GM21360 (cell line): Measurements from ENCODE around the gene ROBO1.

Experiments used
- ATAC-seq: cut with Tn5 transposase; IDR thresholded peaks from one replicate; pipeline ENCODE4 v1.9.1; 2021; ENCODE audit warnings: mild to moderate bottlenecking, moderate library complexity; ENCODE audit not compliant: unreplicated experiment

ROBO1 gene

GRCh38 chr3:78860567-78860966 lies 907.2 kb downstream of the ROBO1 start:
- no peak for ATAC-seq

GRCh38 chr3:78858910-78859309 lies 908.9 kb downstream of the ROBO1 start:
- no peak for ATAC-seq

- ATAC-seq = no peak
Observed at GRCh38 chr3:78858174-78858573, 909.6 kb downstream of the ROBO1 start.

GRCh38 chr3:78857494-78858111 lies 910.2 kb downstream of the ROBO1 start:
- no peak for ATAC-seq

DNA sequence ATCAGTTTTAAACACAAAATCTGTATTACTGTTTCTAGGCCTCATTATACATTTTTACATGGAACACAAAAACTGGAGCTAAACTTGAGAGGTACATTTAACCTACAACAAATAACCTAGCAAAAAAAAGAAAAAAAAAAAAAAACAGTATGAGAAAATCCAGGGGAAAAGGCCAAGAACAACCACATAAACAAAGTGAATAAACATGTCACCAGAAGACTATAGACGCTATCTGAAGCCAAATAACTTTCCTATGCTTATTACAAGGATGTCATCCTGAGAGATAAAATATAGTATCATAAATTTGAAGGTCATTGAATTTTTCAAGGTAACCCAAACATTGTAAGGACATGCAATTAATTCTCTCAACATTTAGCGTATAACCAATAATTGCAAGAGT lies 911.6 kb downstream of the ROBO1 start:
- no peak for ATAC-seq

DNA sequence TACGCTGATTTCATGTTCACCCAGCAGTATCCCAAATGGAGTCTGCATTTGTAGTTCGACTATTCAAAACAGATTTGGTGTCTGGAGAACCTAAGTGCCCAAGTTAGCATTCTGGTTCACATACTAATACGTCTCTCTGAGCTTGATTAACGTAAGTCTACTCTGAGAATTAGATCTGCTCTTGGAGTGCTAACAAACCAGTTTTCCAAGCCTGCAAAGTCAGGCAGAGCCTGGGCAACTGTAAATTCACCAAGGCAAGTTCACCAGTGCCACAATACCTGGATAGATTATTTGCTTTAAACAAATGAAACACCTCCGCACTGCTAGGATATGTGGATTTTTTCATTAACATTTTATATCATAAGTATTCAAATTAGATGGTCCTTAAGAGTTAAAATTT lies 912.6 kb downstream of the ROBO1 start:
- no peak for ATAC-seq

- no peak for ATAC-seq
Observed at GRCh38 chr3:78848392-78849288, 919.2 kb downstream of the ROBO1 start.

DNA sequence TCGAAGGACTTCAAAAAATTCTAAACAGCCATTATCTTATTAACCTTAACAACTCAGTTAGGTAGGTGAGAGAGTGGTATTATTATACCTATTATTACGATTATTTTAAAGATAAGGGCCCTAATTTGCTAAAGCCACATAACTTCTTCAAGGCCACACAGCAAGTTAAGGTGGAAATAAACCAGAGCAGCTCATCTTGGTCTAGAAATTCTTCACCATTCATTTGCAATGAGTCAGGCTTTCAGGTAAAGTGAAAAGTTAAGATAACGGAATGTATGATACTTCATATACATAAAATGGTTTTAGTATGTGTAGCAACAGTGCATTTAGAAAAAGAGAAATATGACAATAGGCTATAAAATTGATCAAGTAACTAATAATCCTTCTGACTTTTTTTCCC lies 920.2 kb downstream of the ROBO1 start:
- no peak for ATAC-seq

- ATAC-seq = no peak
Observed at GRCh38 chr3:78847203-78847602, 920.6 kb downstream of the ROBO1 start.

- ATAC-seq = no peak
Observed at GRCh38 chr3:78846718-78847117, 921.1 kb downstream of the ROBO1 start.

DNA sequence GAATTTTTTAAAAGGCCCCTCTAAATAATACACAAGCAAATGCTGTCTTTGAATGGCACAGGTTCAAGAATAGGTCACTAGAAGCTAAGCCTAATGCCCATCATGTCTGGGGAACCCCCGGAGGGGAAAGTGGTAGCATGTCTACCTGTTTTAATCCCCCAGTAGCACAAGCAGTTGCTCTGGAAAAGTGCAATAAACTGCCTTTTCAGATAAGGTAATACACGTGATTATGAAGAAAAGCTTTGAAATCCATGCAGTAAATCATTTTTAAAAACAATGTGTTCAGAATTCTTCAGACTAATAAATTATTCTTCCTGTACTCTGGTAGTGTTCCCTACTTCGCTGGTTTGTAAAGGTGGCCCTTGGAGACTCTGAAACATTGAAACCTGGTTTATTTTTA lies 922.2 kb downstream of the ROBO1 start:
- ATAC-seq = no peak

GRCh38 chr3:78844307-78844706 lies 923.5 kb downstream of the ROBO1 start:
- no peak for ATAC-seq

DNA sequence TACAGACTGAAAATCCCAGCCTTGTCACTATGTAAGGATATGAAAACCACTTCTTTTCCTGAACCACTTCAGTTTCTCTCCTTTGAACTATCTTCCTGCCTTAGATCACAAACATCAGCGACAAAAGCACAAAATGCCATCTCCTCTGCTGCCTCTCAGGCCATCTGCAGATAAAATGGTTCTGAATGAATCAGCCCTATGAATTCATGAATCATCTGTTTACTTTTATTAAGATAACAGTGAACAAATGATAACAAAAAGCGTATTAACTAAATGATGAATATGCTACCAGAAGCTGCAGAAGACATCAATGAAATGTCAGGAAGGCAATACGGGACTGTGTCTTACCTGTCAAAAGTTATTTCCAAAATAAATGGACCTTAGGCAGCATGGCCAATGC lies 928.1 kb downstream of the ROBO1 start:
- no peak for ATAC-seq

DNA sequence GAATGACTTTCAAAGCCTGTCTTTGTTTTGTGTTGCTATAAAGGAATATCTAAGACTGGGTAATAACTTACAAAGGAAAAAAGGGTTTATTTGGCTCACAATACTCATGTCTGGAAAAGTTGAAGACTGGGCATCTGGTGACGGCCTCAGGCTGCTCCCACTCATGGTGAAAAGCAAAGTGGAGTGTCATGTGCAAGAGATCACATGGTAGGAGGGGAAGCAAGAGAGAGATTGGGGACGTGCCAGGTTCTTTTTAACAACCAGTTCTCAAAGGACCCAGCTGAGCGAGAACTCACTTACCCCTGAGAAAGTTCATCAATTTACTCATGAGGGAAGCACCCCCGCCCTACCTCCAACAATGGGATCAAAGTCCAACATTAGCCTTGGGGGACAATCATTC lies 929.4 kb downstream of the ROBO1 start:
- ATAC-seq = no peak

GRCh38 chr3:78834910-78835309 lies 932.9 kb downstream of the ROBO1 start:
- ATAC-seq = no peak

- no peak for ATAC-seq
Observed at GRCh38 chr3:78832785-78833204, 935.0 kb downstream of the ROBO1 start.

- no peak for ATAC-seq
Observed at GRCh38 chr3:78831446-78831972, 936.3 kb downstream of the ROBO1 start.

GRCh38 chr3:78830470-78830869 lies 937.3 kb downstream of the ROBO1 start:
- no peak for ATAC-seq

- no peak for ATAC-seq
Observed at GRCh38 chr3:78827618-78828017, 940.2 kb downstream of the ROBO1 start.

DNA sequence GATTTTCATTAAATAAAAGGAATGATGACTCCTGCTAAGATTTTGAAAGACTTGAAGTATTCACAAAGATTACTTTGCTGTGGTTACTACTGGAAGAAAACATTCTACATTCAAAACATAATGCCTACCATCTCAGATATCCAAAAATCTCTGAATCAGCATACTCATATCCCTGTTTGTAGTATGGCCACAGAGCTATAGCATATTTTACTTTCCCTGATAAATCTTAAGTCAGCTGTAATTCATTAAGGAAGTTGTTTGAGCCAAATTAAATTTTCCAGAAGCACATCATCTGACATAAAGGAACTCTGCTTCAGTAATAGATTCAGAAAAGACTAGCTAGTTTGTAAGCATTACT lies 942.0 kb downstream of the ROBO1 start:
- ATAC-seq = no peak

GRCh38 chr3:78825118-78825857 lies 942.5 kb downstream of the ROBO1 start:
- ATAC-seq = no peak

DNA sequence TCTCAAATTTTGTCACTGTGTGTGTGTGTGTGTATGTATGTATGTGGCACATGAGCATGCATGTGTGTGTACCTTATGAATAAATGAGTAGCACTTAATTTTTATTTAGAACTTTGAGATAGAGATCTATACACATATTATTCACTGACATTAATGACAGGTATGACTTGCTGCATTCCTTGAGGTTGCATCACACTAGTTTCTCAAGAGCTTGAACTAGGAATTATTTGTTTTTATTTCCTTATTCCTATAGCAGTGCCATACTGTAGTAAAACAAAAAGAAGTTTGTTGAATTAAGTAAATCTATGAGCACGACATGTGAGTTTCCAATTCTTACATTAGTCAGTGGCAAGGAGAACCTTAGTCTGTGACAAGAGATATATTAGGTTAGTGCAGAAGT lies 943.9 kb downstream of the ROBO1 start:
- no peak for ATAC-seq
